ENCODE measurements around the gene ALDH4A1. TPM values are rescaled to one million over a fixed set of nuclear protein-coding genes. Genes with fewer than 3 reads are reported as not detected.

ALDH4A1 gene
- total RNA-seq, 1 donor from 2014 or later, result 30.0 TPM

- no peaks in the 10 kb centered on the region for H3K36me3 Mint-ChIP-seq (ENCODE audit: insufficient read depth)
- H3K9me3 Mint-ChIP-seq (ENCODE audit: low read depth), result no peaks in the 10 kb centered on the region
- H3K4me1 Mint-ChIP-seq (ENCODE audit: low read depth), result peaks cover 21% of the 10 kb centered on the region
- H3K27ac Mint-ChIP-seq, result no peak overlapping the region
- TF ChIP-seq CTCF (IDR thresholded peaks at IDR 0.05; ENCODE audit: unreplicated experiment), result no peak
- H3K4me3 Mint-ChIP-seq (ENCODE audit: low read depth), result no peak overlapping the region
- H3K27me3 Mint-ChIP-seq, result no peaks in the 10 kb centered on the region
- DNase-seq (ENCODE audit: low spot score, unreplicated experiment), result no peak
These were observed 35.8 kb upstream of the ALDH4A1 start for GRCh38 chr1:18938008-18938706.

DNA sequence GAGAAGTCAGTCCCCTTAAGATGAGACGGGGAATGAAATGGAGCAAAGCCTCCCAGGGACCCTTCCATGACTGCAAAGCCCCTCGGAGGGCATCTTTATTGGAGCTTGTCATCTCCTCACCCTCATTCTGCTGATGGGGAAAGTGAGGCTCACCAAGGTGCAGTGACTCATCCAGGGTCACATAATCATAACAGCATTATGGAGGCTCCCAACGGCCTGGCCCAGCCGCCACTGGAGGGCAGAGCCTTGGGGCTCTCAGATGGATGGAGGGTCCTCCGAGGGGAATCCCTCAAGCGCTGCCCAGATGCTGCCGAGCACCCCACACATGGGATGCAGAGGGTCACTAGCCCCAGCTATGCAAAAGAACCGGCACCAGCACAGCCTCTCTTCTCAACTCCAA lies 35.2 kb upstream of the ALDH4A1 start:
- Mint-ChIP-seq H3K4me3 (ENCODE audit: low read depth) (no peak overlapping the region), H3K4me1 (ENCODE audit: low read depth) (peaks cover 24% of the 10 kb centered on the region), H3K36me3 (ENCODE audit: insufficient read depth) (peaks cover 1% of the 10 kb centered on the region), H3K27ac (no peak overlapping the region), H3K9me3 (ENCODE audit: low read depth) (no peaks in the 10 kb centered on the region), H3K27me3 (no peaks in the 10 kb centered on the region)
- TF ChIP-seq CTCF (IDR thresholded peaks at IDR 0.05; ENCODE audit: unreplicated experiment), result no peak
- DNase-seq (ENCODE audit: low spot score, unreplicated experiment), result no peak

DNA sequence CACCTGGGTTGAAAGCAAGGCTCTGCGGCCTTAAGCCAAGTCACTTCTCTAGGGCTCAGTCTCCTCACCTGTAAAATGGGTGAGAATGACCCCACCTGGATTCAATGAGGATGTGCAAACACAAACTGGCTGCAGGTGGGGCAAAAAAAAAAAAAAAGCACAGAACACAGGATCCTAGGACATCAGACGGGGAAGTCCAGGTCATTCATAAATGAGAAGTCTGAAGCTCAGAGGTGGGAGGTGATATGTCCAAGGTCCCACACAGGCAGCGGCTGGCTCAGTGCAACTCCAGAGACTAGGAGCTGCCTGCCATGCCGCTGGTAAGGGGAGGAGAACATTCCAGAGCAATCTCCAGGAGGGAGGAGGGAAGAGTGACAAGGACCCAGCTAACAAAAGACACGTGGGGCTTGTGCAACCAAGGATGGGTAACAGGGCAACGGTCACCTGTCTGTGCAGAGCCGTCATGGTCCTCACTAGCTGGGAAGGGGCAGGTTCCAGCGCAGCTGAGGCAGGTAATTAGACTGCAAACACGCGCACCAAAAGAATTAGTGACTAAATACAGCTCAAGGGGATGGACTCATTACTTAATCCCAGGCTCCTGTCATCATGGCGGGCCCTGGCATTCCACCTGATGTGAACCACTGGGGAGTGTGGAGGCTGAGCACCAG lies 34.6 kb upstream of the ALDH4A1 start:
- no peak for TF ChIP-seq CTCF (IDR thresholded peaks at IDR 0.05; ENCODE audit: unreplicated experiment)
- Mint-ChIP-seq H3K36me3 (ENCODE audit: insufficient read depth) (peaks cover 2% of the 10 kb centered on the region), H3K4me1 (ENCODE audit: low read depth) (peaks cover 29% of the 10 kb centered on the region), H3K9me3 (ENCODE audit: low read depth) (no peaks in the 10 kb centered on the region), H3K4me3 (ENCODE audit: low read depth) (no peak overlapping the region), H3K27ac (no peak overlapping the region), H3K27me3 (no peaks in the 10 kb centered on the region)
- no peak for DNase-seq (ENCODE audit: low spot score, unreplicated experiment)

GRCh38 chr1:18936471-18936813 lies 34.1 kb upstream of the ALDH4A1 start:
- DNase-seq (ENCODE audit: low spot score, unreplicated experiment), result no peak
- Mint-ChIP-seq H3K4me1 (ENCODE audit: low read depth) (peaks cover 26% of the 10 kb centered on the region), H3K36me3 (ENCODE audit: insufficient read depth) (peaks cover 2% of the 10 kb centered on the region), H3K27ac (no peak overlapping the region), H3K9me3 (ENCODE audit: low read depth) (no peaks in the 10 kb centered on the region), H3K4me3 (ENCODE audit: low read depth) (no peak overlapping the region), H3K27me3 (no peaks in the 10 kb centered on the region)
- TF ChIP-seq CTCF (IDR thresholded peaks at IDR 0.05; ENCODE audit: unreplicated experiment), result no peak

DNA sequence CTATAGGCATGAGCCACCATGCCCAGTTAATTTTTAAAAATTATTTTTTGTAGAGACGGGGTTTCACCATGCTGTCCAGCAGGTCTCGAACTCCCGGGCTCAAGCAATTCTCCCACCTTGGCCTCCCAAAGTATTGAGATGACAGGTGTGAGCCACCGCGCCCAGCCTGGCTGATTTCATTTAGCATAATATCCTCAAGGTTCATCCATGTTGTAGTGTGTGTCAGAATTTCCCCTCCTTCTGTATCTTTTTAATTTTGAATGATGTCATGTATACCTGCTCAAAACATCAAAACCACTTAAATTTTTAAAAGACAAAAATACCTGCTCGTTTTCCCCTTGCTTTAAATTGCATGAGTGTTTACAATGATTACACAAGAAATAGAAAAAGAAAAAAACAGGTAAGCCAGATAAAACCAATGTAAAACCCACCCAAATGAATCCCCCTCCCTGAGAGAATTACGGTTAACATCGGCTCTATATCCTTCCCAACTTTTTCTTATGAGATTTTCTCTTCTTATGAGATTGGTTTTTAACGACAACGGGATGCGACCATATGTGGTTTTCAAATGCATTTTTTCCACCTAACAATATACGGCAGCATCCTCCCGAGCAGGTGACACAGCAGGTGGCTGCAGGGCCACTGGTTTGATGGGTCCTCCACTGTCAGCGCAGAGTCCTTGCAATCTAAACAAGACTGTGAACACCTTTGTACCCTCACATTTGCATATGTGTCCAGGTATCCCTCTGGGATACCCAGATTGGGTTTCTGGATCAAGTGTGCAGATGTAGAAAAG lies 32.0 kb upstream of the ALDH4A1 start:
- Mint-ChIP-seq H3K27me3 (no peaks in the 10 kb centered on the region), H3K9me3 (ENCODE audit: low read depth) (no peaks in the 10 kb centered on the region)

More for the DNA sequence above, 32.0 kb upstream of the ALDH4A1 start:
- Mint-ChIP-seq H3K4me3 (ENCODE audit: low read depth) (no peak overlapping the region), H3K36me3 (ENCODE audit: insufficient read depth) (peaks cover 2% of the 10 kb centered on the region), H3K4me1 (ENCODE audit: low read depth) (peaks cover 14% of the 10 kb centered on the region), H3K27ac (no peak overlapping the region)
- no peak for DNase-seq (ENCODE audit: low spot score, unreplicated experiment)
- no peak for TF ChIP-seq CTCF (IDR thresholded peaks at IDR 0.05; ENCODE audit: unreplicated experiment)
